NB4 (cell line): ENCODE measurements around the gene SIPA1L2.

ENCODE experiments used
- CTCF ChIP-seq: IDR thresholded peaks from one replicate; pipeline ENCODE4 v1.5.1; 2012; ENCODE audit warnings: low read depth, low read length
- MYC ChIP-seq: IDR thresholded peaks from 2 replicates; pipeline ENCODE4 v1.6.1; 2011; ENCODE audit warnings: low read depth, low read length
- POLR2A ChIP-seq: IDR thresholded peaks from 2 replicates; pipeline ENCODE4 v1.6.1; 2011; ENCODE audit warnings: mild to moderate bottlenecking; ENCODE audit not compliant: insufficient read length; ENCODE audit errors: extremely low read depth

- TF ChIP-seq CTCF, result no peak
- no peak for TF ChIP-seq MYC
- no peak for TF ChIP-seq POLR2A
Observed at GRCh38 chr1:232589111-232589811, 40.7 kb downstream of the SIPA1L2 start.
